ENCODE results near the gene TCHHL1.

- TF ChIP-seq REST (IDR thresholded peaks at IDR 0.05; ENCODE audit: low read depth) (no peak), EZH2 (IDR thresholded peaks at IDR 0.05) (no peak), CTCF (IDR thresholded peaks at IDR 0.05 in 2 of 3, conservative IDR thresholded peaks at IDR 0.05 in 1 of 3; ENCODE audit: borderline replicate concordance in 1 of 3, insufficient read depth in 1 of 3, low read depth in 2 of 3, low read length in 2 of 3) (peak; percentile 87 to 95 (median 91)), POLR2A (IDR thresholded peaks at IDR 0.05; ENCODE audit: borderline replicate concordance, extremely low read depth, insufficient read depth, insufficient read length) (no peak)
Measured at GRCh38 chr1:152052606-152053005, 36.3 kb downstream of the TCHHL1 start.

Measured in HCT116 (cell line).